HepG2 (cell line): ENCODE measurements around the gene MGLL. TPM values are rescaled to one million over a fixed set of nuclear protein-coding genes. Genes with fewer than 3 reads are reported as not detected.

Source experiments
- ATAC-seq: fragments of 200-7000 bp; cut with Tn5 transposase; 3 replicates; pipeline ENCODE4 v1.9.1; 2020; ENCODE audit warnings: mild to moderate bottlenecking, moderate library complexity
- BruUV-seq: library from RNA; stranded (reverse); fragments of 400-500 nt; replicated peaks from 2 replicates; lab custom pipeline; 2021; lab: Mats Ljungman, UMichigan
- CTCF ChIA-PET: fragments of 300-600 bp; formaldehyde crosslinking; extraction: SDS; loops from one replicate; lab custom pipeline; 2021; ENCODE audit warnings: low total read pairs, inconsistent platforms, low intra/inter-chr PET ratio; lab: Yijun Ruan, JAX
- POLR2A ChIA-PET: fragments of 350-600 bp; sonication (Branson Sonifier 250); formaldehyde crosslinking; loops from one replicate; lab custom pipeline; 2020; ENCODE audit warnings: antibody characterized with exemption, inconsistent platforms; lab: Yijun Ruan, JAX
- DNase-seq: peaks from one replicate; pipeline ENCODE4 v3.0.0-alpha.2; 2015; ENCODE audit warnings: low spot score
- FAIRE-seq: peaks from 3 replicates; lab custom pipeline; 2011; peaks lifted over from hg19 to GRCh38; lab: Jason Lieb, UNC
- H2AFZ ChIP-seq: one replicate; pipeline ENCODE4 v1.6.1; 2011; ENCODE audit warnings: low read length, inconsistent platforms
- H3K27ac ChIP-seq: fragments of 300-600 bp; 3 replicates; pipeline ENCODE4 v1.8.0; 2011; ENCODE audit warnings: mixed run types, mild to moderate bottlenecking, mixed read lengths, low read length, inconsistent platforms; ENCODE audit not compliant: insufficient read depth; ENCODE audit errors: extremely low read length
- H3K27me3 ChIP-seq, 2 experiments: fragments of 200-600 bp in 1 of 2; 2 replicates in 1 of 2; 3 replicates in 1 of 2; pipeline versions ENCODE4 v1.6.0 to v1.8.0; 2011; ENCODE audit warnings: low read length in 2 of 2, mild to moderate bottlenecking in 2 of 2, moderate library complexity in 2 of 2, inconsistent platforms in 1 of 2; ENCODE audit not compliant: insufficient read depth in 2 of 2, control insufficient read depth in 1 of 2
- H3K36me3 ChIP-seq, 2 experiments: fragments of 200-600 bp in 1 of 2; replicated peaks in 1 of 2; 2 replicates in 1 of 2; 3 replicates in 1 of 2; pipeline versions ENCODE4 v1.5.1 to v1.8.0; 2011; ENCODE audit warnings: low read length in 2 of 2, inconsistent platforms in 1 of 2; ENCODE audit not compliant: insufficient read depth in 2 of 2, control insufficient read depth in 1 of 2
- H3K4me1 ChIP-seq: 2 replicates; pipeline ENCODE4 v1.5.1; 2012; ENCODE audit warnings: low read length, inconsistent platforms; ENCODE audit not compliant: insufficient read depth
- H3K4me2 ChIP-seq: 2 replicates; pipeline ENCODE4 v1.6.0; 2011; ENCODE audit warnings: low read depth, low read length, inconsistent platforms
- H3K4me3 ChIP-seq, 3 experiments: fragments of 200-600 bp in 1 of 3; sonication (generic), shearing (Covaris generic) in 1 of 3; replicated peaks in 1 of 3; 2 replicates each; pipeline ENCODE4 v1.5.1; 2011 to 2016; ENCODE audit warnings: low read length in 3 of 3, inconsistent platforms in 2 of 3, low read depth in 2 of 3, mild to moderate bottlenecking in 2 of 3, control low read depth in 1 of 3, mixed read lengths in 1 of 3; ENCODE audit not compliant: insufficient read depth in 1 of 3
- H3K79me2 ChIP-seq: one replicate; pipeline ENCODE4 v1.6.1; 2011; ENCODE audit warnings: low read length, inconsistent platforms; ENCODE audit not compliant: insufficient read depth
- H3K9ac ChIP-seq: 2 replicates; pipeline ENCODE4 v1.6.0; 2011; ENCODE audit warnings: mild to moderate bottlenecking, low read depth, low read length, inconsistent platforms; ENCODE audit not compliant: insufficient read depth
- H3K9me3 ChIP-seq: 2 replicates; pipeline ENCODE4 v1.5.1; 2012; ENCODE audit warnings: mild to moderate bottlenecking, low read length
- H4K20me1 ChIP-seq: 2 replicates; pipeline ENCODE4 v1.6.0; 2011; ENCODE audit warnings: inconsistent platforms, mild to moderate bottlenecking, low read length, moderate library complexity; ENCODE audit not compliant: insufficient read depth
- CEBPB ChIP-seq: IDR thresholded peaks from 2 replicates; pipeline ENCODE4 v1.6.1; 2011; ENCODE audit warnings: low read depth, low read length, improper control_type of control experiment, borderline replicate concordance
- FLYWCH1 ChIP-seq: sonication (generic); formaldehyde crosslinking; IDR thresholded peaks from 2 replicates; pipeline ENCODE4 v1.8.1; 2023; ENCODE audit warnings: mild to moderate bottlenecking, missing genetic modification reagents
- HNRNPL ChIP-seq: fragments of 200-400 bp; formaldehyde crosslinking; IDR thresholded peaks from 2 replicates; pipeline ENCODE4 v1.6.1; 2017; ENCODE audit warnings: mild to moderate bottlenecking, low read depth, low read length
- KDM1A ChIP-seq: IDR thresholded peaks from 2 replicates; pipeline ENCODE4 v1.6.1; 2016; ENCODE audit warnings: missing compliant biosample characterization
- MLLT10 ChIP-seq: sonication (generic); formaldehyde crosslinking; IDR thresholded peaks from 2 replicates; pipeline ENCODE4 v1.4.0; 2020; ENCODE audit warnings: missing genetic modification reagents
- MNT ChIP-seq: fragments of 450-650 bp; IDR thresholded peaks from 2 replicates; pipeline ENCODE4 v1.6.1; 2016
- SP1 ChIP-seq, 2 experiments: fragments of 450-650 bp in 1 of 2; sonication (generic) in 1 of 2; formaldehyde crosslinking in 1 of 2; IDR thresholded peaks; 2 replicates each; pipeline versions ENCODE4 v1.4.0 to v1.6.1; 2016 to 2020; ENCODE audit warnings: missing genetic modification reagents in 1 of 2
- TIGD3 ChIP-seq: sonication (generic); formaldehyde crosslinking; IDR thresholded peaks from 2 replicates; pipeline ENCODE4 v1.5.1; 2020; ENCODE audit warnings: mild to moderate bottlenecking, missing genetic modification reagents, borderline replicate concordance
- ZNF354B ChIP-seq: sonication (generic); formaldehyde crosslinking; IDR thresholded peaks from 2 replicates; pipeline ENCODE4 v1.8.0; 2022; ENCODE audit warnings: mild to moderate bottlenecking, missing genetic modification reagents
- ZNF501 ChIP-seq: sonication (generic); formaldehyde crosslinking; IDR thresholded peaks from 2 replicates; pipeline ENCODE4 v1.5.1; 2020; ENCODE audit warnings: mild to moderate bottlenecking, moderate library complexity, missing genetic modification reagents
- ZNF687 ChIP-seq: sonication (generic); formaldehyde crosslinking; IDR thresholded peaks from 2 replicates; pipeline ENCODE4 v1.5.1; 2020; ENCODE audit warnings: mild to moderate bottlenecking, missing genetic modification reagents, moderate library complexity
- ZNF780A ChIP-seq: sonication (generic); formaldehyde crosslinking; IDR thresholded peaks from 2 replicates; pipeline ENCODE4 v1.8.0; 2022; ENCODE audit warnings: mild to moderate bottlenecking, missing genetic modification reagents, moderate library complexity
- WGBS: methylation state at CpG from one replicate; pipeline ENCODE4 v1.1.6; 2017; ENCODE audit warnings: low lambda C conversion rate; 5-methylcytosine and 5-hydroxymethylcytosine counted together
- in situ Hi-C: cut with HindIII; loops from 2 replicates; pipeline ENCODE4 v1.10.0; 2017; ENCODE audit warnings: low pct_unique_long_range_greater_than_20kb; ENCODE audit not compliant: extremely low pct_ligation_motif_present
- intact Hi-C: fragments of 100-400 bp; cut with micrococcal nuclease; formaldehyde crosslinking; loops from one replicate; pipeline ENCODE4 v1.10.0; 2022; ENCODE audit not compliant: unreplicated experiment
- polyA plus RNA-seq, 8 experiments: library from polyadenylated mRNA; depleted of rRNA in 3 of 8; stranded (reverse) in 7 of 8; unstranded in 1 of 8; fragments of >200 nt; fragmentation: Illumina TruSeq in 4 of 8; extraction: Trizol in 4 of 8; gene quantifications; 2 replicates each; pipeline versions ENCODE4 v1.2.1 to v1.2.3, GENCODE V29; 2011 to 2016; ENCODE audit warnings: low read depth in 4 of 8, missing spikeins in 1 of 8, mixed read lengths in 1 of 8; ENCODE audit not compliant: insufficient read depth in 1 of 8
- total RNA-seq, 5 experiments: library from RNA; depleted of rRNA; stranded (reverse); fragments of >200 nt; fragmentation: Illumina TruSeq; extraction: Trizol; gene quantifications; 2 replicates each; pipeline ENCODE4 v1.2.3, GENCODE V29; 2016; ENCODE audit warnings: low read depth in 1 of 5

The MGLL gene
- total and polyA plus RNA-seq, 2 of the 13 experiments (the other 11 are each of a cell fraction or from before 2014, with no cell fraction given): not detected

GRCh38 chr3:127744875-127745274 is 77.4 kb downstream of the MGLL start:
- H3K27me3 ChIP-seq: peaks cover 3 to 38% of the 10 kb centered on the region in 2 experiments; a peak in 4 of 5 replicates
- H3K4me2 ChIP-seq: no peak overlapping the region
- H4K20me1 ChIP-seq: no peaks in the 10 kb centered on the region
- WGBS: 57% methylated on average over 6 of the region's 8 CpGs
- CTCF ChIA-PET: no interaction called here
- FAIRE-seq (no peak), DNase-seq (no peak), ATAC-seq (no peak)
- H3K4me3 ChIP-seq: no peak overlapping the region
- no peak for TF ChIP-seq ZNF501 (CRISPR knock-in tag)
- no peak for TF ChIP-seq ZNF354B (CRISPR knock-in tag)
- TF ChIP-seq MLLT10 (CRISPR knock-in tag): no peak
- no peak for TF ChIP-seq KDM1A (CRISPR knock-in tag)
- no peak for TF ChIP-seq FLYWCH1 (CRISPR knock-in tag)
- TF ChIP-seq CEBPB: no peak
- in situ Hi-C loops: no loop called here
- no peaks in the 10 kb centered on the region for H3K36me3 ChIP-seq
- no peak overlapping the region for H3K9ac ChIP-seq
- H2AFZ ChIP-seq: no peak overlapping the region
- no TSS peak for BruUV-seq
- H3K27ac ChIP-seq: no peak overlapping the region
- intact Hi-C loops: no loop called here
- H3K4me1 ChIP-seq: no peaks in the 10 kb centered on the region
- no peaks in the 10 kb centered on the region for H3K9me3 ChIP-seq
- POLR2A ChIA-PET: no interaction called here
- H3K79me2 ChIP-seq: no peaks in the 10 kb centered on the region

GRCh38 chr3:127744253-127744815 is 78.0 kb downstream of the MGLL start:
- ChIA-PET POLR2A (no interaction called here), CTCF (no interaction called here)
- Histone ChIP-seq H3K36me3 (no peaks in the 10 kb centered on the region), H3K79me2 (no peaks in the 10 kb centered on the region), H3K27me3 (peaks cover 3 to 43% of the 10 kb centered on the region in 2 experiments), H2AFZ (no peak overlapping the region), H3K4me1 (no peaks in the 10 kb centered on the region), H3K9me3 (no peaks in the 10 kb centered on the region), H3K4me3 (no peak overlapping the region), H3K4me2 (no peak overlapping the region), H4K20me1 (no peaks in the 10 kb centered on the region), H3K27ac (no peak overlapping the region), H3K9ac (no peak overlapping the region)
- WGBS: 44% methylated on average over 10 of the region's 11 CpGs
- FAIRE-seq (no peak), ATAC-seq (no peak), DNase-seq (no peak)
- in situ Hi-C loops (no loop called here), intact Hi-C loops (no loop called here)
- no TSS peak for BruUV-seq
- TF ChIP-seq ZNF780A (CRISPR knock-in tag) (no peak), MNT (no peak), SP1 (IDR thresholded peaks at IDR 0.05) (no peak), SP1 (CRISPR knock-in tag; IDR thresholded peaks at IDR 0.05) (no peak), HNRNPL (no peak), TIGD3 (CRISPR knock-in tag) (no peak), ZNF687 (CRISPR knock-in tag) (no peak)
